C4-2B (cell line): ENCODE results near the gene HOXB5.

Experiments used
- ZFX ChIP-seq: fragments of 450-650 bp; IDR thresholded peaks from 2 replicates; pipeline ENCODE4 v1.6.1; 2017
- TF ChIP-seq, protein P1 (sequence below): fragments of 450-650 bp; conservative IDR thresholded peaks from 2 replicates; pipeline ENCODE4 v1.5.1; 2017; ENCODE audit warnings: mild to moderate bottlenecking

DNA sequence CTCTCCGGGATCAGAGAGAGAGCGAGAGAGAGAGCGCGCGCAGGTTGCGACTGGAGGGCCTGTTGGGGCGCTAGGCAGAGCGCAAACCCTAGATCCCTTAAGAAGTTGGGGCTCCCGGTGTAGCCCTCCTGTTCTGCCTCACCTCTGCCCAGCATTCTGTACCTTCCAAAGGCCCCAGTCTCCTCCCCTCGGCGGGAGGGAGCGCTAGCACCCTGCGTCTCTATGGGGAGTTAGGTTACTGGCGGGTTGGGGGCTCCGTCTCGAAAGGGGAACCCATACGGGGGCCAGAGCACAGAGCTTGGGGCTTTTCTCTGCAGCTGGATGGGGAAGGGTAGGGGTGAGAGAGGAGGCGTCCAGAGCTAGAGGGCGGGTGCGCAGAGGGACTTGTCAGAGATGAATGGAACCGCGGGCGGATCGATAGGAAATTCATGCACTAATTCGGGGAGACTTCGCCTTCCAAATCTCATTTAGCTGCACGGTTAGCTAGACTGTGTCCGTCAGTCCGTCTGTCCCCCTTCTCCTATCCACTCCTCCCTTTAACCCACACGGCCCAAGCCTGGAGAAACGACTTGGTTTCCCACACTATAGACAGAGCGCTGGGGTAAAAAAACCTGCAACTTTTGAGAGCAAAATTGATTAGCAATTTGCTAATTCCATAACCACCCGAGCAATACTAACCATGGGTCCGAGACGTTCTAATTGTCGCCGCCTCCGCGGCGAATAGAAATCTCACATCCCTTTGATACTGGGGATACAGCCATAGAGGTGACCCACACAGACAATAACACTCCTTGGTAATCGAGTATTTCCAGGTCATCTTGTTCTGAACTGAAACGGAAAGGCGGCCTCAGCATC, 14.7 kb downstream of the HOXB5 start:
- TF ChIP-seq, protein P1, sequence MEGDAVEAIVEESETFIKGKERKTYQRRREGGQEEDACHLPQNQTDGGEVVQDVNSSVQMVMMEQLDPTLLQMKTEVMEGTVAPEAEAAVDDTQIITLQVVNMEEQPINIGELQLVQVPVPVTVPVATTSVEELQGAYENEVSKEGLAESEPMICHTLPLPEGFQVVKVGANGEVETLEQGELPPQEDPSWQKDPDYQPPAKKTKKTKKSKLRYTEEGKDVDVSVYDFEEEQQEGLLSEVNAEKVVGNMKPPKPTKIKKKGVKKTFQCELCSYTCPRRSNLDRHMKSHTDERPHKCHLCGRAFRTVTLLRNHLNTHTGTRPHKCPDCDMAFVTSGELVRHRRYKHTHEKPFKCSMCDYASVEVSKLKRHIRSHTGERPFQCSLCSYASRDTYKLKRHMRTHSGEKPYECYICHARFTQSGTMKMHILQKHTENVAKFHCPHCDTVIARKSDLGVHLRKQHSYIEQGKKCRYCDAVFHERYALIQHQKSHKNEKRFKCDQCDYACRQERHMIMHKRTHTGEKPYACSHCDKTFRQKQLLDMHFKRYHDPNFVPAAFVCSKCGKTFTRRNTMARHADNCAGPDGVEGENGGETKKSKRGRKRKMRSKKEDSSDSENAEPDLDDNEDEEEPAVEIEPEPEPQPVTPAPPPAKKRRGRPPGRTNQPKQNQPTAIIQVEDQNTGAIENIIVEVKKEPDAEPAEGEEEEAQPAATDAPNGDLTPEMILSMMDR: no peak
- TF ChIP-seq ZFX: no peak
